Activated CD8-positive, alpha-beta memory T cell treated with anti-CD3 and anti-CD28 coated beads, Interleukin-2, amount 10 ng/mL, durations not matched to agents 7 days and 5 days (primary cell): ENCODE results near the gene SLC6A20. TPM values are rescaled to one million over a fixed set of nuclear protein-coding genes. Genes with fewer than 3 reads are reported as not detected.

ENCODE experiments used
- ATAC-seq: fragments of 150-1000 bp; cut with Tn5 transposase; one replicate; pipeline ENCODE4 v1.10.0; 2021; ENCODE audit warnings: moderate library complexity
- CTCF ChIA-PET: fragments of 350-600 bp; sonication (Branson Sonifier 250); formaldehyde crosslinking; loops from one replicate; lab custom pipeline; 2021; ENCODE audit warnings: antibody characterized with exemption; lab: Charles Lee
- DNase-seq: peaks from one replicate; pipeline ENCODE4 v3.0.0-alpha.2; 2020
- H3K27ac Mint-ChIP-seq: one replicate; pipeline ENCODE4 v1.8.0; 2021; ENCODE audit warnings: mild to moderate bottlenecking, mixed read lengths
- H3K27me3 Mint-ChIP-seq: one replicate; pipeline ENCODE4 v1.8.0; 2021; ENCODE audit warnings: mixed read lengths
- H3K36me3 Mint-ChIP-seq: one replicate; pipeline ENCODE4 v1.8.0; 2021; ENCODE audit warnings: mild to moderate bottlenecking, mixed read lengths
- H3K4me1 Mint-ChIP-seq: one replicate; pipeline ENCODE4 v1.8.0; 2021; ENCODE audit warnings: mixed read lengths
- H3K4me3 Mint-ChIP-seq: one replicate; pipeline ENCODE4 v1.8.0; 2021; ENCODE audit warnings: mild to moderate bottlenecking, moderate library complexity, mixed read lengths
- H3K9me3 Mint-ChIP-seq: one replicate; pipeline ENCODE4 v1.8.0; 2022; ENCODE audit warnings: low read depth, mixed read lengths
- total RNA-seq, 2 experiments: library from RNA; stranded (reverse); gene quantifications; one replicate each; pipeline ENCODE4 v1.2.3, GENCODE V29; 2021

SLC6A20 gene
- total RNA-seq, 2 experiments from 2014 or later, result 0.05 TPM; not detected in 1

DNA sequence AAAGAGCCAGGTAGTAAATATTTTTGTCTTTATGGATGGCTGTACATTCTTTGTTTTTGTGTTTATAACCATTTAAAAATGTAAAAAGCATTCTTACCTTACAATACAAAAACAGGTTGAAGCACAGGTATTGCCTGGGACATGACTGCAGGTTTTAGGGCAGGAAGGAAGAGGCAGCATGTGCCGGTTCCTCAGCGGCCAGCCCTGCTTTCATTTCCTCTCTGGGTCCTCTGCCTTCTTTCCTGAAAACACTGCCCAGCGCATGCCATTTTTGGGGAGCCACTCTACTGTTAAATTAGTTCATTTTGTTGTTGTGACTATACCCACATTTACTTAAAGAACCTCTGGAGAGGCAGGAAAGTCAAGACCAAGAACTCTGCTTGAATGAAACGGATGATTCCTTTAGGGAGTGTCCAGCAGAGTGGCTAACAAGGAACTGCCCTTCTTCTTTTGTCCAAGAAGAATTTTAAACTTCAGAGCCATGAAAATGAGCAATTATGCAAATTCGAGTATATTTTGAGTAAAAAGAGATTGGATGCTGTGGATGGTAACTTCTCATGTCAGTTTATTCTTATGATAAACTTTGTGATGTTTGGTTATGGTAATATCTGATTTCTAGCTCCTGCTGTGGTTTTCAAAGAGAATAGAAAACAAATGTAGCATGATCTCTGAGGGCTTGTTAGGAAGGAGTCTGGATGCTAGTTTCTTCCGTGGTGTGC is 54.4 kb downstream of the SLC6A20 start:
- H3K4me1 Mint-ChIP-seq, result peaks cover 17% of the 10 kb centered on the region
- H3K4me3 Mint-ChIP-seq, result no peak overlapping the region
- H3K9me3 Mint-ChIP-seq, result no peaks in the 10 kb centered on the region
- ATAC-seq, result no peak
- H3K27me3 Mint-ChIP-seq, result no peaks in the 10 kb centered on the region
- CTCF ChIA-PET, result interaction anchor here (2.3 kb wide), 1 partner anchor 187 kb away, joined by 7 read pairs; no protein-coding TSS in a partner anchor
- peaks cover 56% of the 10 kb centered on the region for H3K36me3 Mint-ChIP-seq
- H3K27ac Mint-ChIP-seq, result peak overlapping the region; percentile 41
- no peak for DNase-seq

DNA sequence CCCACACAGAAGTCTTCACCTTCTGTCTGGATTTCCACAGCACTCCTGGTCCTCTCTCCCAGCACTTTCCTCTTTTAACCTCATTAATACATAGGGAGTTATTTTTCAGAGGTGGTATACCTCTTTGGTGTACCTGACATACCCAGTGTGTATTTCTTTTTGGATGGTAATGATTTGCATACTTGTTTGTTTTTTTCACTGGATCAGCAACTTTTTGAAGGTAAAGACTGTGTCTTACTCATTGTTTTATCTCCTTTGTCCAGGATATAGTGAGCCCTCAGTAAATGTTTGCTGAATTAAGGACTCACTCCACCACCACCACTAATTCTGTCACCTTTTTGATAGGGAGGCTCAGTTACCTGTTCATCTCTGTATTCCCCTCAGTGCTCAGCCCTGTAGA is 55.1 kb downstream of the SLC6A20 start:
- no peak for DNase-seq
- peaks cover 18% of the 10 kb centered on the region for H3K4me1 Mint-ChIP-seq
- no peak for ATAC-seq
- no peak overlapping the region for H3K4me3 Mint-ChIP-seq
- CTCF ChIA-PET, result no interaction called here
- no peaks in the 10 kb centered on the region for H3K9me3 Mint-ChIP-seq
- H3K27me3 Mint-ChIP-seq, result no peaks in the 10 kb centered on the region
- H3K27ac Mint-ChIP-seq, result peak overlapping the region; percentile 54
- peaks cover 59% of the 10 kb centered on the region for H3K36me3 Mint-ChIP-seq

DNA sequence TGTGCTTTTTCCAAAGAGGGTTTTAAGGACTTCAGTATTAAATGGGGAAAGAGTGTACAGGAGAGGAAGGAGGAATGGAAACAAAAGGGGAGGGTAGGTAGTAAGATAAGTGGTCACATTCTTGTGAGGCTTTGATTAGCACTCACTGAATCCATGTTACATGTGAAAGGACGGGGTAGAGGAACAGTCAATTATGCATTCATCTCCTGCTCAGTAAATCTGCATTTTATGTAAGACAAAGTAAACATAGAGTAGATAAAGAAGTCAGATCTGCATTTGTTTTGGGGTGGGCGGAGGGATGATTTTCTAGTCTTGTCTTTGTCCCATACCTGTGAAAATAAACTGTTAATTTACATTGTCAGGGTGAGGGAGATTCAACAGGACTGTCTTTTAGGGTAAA is 56.3 kb downstream of the SLC6A20 start:
- peak overlapping the region; percentile 40 for H3K27ac Mint-ChIP-seq
- CTCF ChIA-PET, result no interaction called here
- H3K27me3 Mint-ChIP-seq, result no peaks in the 10 kb centered on the region
- peaks cover 58% of the 10 kb centered on the region for H3K36me3 Mint-ChIP-seq
- ATAC-seq, result no peak
- DNase-seq, result no peak
- H3K9me3 Mint-ChIP-seq, result no peaks in the 10 kb centered on the region
- no peak overlapping the region for H3K4me3 Mint-ChIP-seq
- H3K4me1 Mint-ChIP-seq, result peaks cover 21% of the 10 kb centered on the region

DNA sequence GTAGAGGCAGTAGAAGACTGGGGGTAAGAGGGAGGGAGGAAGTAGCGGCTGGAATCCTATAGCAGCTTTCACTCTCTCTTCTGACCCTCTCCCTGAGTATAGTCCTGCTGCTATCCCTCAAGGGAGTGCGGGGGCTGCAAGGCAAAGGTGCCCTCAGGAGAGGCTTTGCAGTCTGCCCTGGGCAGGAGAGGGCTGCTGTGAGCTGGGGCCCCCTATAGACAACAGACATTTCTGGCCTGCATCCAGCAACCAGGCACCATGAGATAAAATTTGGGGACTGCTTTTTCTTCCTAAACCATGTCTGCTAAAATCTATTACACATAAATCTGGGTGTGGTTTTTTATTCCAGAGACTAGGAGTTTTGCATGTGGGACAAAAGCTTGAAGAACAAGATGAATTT is 59.1 kb downstream of the SLC6A20 start:
- CTCF ChIA-PET, result no interaction called here
- Mint-ChIP-seq H3K4me3 (no peak overlapping the region), H3K9me3 (no peaks in the 10 kb centered on the region), H3K36me3 (peaks cover 63% of the 10 kb centered on the region), H3K4me1 (peaks cover 17% of the 10 kb centered on the region), H3K27ac (no peak overlapping the region), H3K27me3 (no peaks in the 10 kb centered on the region)
- DNase-seq, result no peak
- no peak for ATAC-seq

DNA sequence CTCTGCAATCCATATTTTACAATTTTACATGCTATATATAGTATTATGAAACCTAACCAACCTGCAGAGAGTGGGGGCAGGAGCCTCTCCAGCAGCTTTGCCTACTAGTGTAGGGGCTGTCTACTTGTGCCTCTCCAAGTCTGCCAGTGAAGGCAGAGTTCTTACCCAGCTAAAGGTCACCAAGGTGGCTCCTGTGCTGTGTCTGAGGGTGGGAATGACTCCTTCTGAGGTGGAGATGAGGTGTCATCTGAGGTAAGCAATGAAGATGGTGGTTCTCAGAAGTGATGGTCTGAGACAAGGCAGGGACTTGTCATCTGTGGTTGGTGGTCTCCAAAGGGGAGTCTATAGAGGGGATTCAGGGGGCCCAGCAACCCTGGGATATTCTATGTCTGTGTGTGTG is 59.6 kb downstream of the SLC6A20 start:
- Mint-ChIP-seq H3K4me3 (no peak overlapping the region), H3K27me3 (no peaks in the 10 kb centered on the region), H3K9me3 (no peaks in the 10 kb centered on the region), H3K4me1 (peaks cover 12% of the 10 kb centered on the region), H3K27ac (no peak overlapping the region), H3K36me3 (peaks cover 61% of the 10 kb centered on the region)
- ATAC-seq, result no peak
- CTCF ChIA-PET, result no interaction called here
- no peak for DNase-seq

DNA sequence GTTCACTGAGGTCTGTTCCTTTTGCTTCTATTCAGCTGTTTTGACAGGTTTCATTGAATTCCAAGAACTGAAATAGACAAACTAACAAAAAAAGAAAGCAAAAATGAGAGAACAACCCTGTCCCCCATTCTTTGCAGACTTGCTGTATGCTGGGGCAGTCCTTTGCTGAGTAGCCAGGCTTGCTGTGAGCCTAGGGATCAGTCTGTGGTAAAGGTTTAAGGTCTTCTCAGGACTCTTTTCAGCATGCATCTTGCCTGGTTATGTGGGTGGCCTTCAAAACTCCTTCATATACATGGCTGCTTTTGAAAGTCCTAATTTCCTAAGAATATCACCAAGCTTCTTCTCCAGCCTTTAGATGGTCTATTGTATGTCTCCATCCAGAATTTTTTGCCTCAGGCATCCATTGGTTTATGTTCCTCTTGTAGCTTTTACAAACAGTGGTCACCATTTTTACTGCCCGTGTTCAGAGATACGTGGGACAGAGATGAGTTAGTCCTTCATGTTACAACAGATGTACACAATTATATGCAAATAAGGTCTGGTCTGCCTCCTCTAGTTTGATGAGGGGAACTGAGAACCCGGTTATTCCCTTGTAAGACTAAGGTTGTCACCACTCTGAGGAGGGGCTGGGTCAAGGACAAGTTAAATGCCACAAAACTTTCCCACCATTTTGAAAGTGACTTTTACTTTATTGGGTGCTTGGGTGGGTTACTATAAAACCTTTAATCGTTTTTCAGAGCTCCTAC is 65.8 kb downstream of the SLC6A20 start:
- Mint-ChIP-seq H3K9me3 (no peaks in the 10 kb centered on the region), H3K4me3 (no peak overlapping the region), H3K27ac (no peak overlapping the region), H3K27me3 (no peaks in the 10 kb centered on the region), H3K4me1 (peaks cover 4% of the 10 kb centered on the region), H3K36me3 (peaks cover 69% of the 10 kb centered on the region)
- CTCF ChIA-PET, result interaction anchor here (0.6 to 1.9 kb wide), 3 partner anchors 70 to 884 kb away, joined by 3 to 7 read pairs (median 4); no protein-coding TSS in a partner anchor
- DNase-seq (no peak), ATAC-seq (no peak)

DNA sequence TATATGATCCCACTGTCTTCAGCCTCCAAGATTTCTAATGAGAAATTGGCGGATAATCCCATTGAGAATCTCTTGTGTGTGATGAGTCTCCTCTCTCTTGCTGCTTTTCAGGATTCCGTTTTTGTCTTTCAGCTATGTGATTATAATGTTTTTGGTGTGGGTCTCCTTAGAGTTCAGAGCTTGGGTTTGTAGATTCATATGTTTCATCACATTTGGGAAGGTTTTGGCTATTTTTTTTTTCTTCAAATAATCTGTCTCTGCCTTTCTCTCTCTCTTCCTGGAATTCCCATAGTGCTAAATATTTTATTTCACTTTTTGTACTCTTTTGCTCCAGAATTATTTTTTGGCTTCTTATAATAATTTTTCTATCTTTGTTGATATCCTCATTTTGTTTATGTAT is 66.7 kb downstream of the SLC6A20 start:
- Mint-ChIP-seq H3K36me3 (peaks cover 68% of the 10 kb centered on the region), H3K4me1 (peaks cover 4% of the 10 kb centered on the region), H3K4me3 (no peak overlapping the region), H3K27me3 (no peaks in the 10 kb centered on the region), H3K9me3 (no peaks in the 10 kb centered on the region), H3K27ac (no peak overlapping the region)
- DNase-seq (no peak), ATAC-seq (no peak)
- CTCF ChIA-PET, result no interaction called here

DNA sequence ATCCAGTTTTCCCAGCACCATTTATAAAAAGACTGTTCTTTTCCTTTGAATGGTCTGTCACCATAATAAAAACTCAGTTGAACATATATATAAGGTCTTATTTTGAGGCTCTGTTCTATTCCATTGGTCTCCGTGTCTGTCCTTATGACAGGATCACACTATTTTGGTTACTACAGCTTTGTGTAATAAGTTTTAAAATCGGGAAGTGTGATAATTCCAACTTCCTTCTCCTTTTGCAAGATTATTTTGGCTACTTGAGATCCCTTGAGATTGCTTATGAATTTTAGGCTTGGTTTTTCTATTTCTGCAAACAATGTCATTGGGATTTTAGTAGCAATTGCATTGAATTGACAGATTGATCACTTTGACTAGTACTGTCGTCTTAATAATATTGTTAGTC is 71.4 kb downstream of the SLC6A20 start:
- Mint-ChIP-seq H3K27me3 (no peaks in the 10 kb centered on the region), H3K9me3 (no peaks in the 10 kb centered on the region), H3K4me1 (peaks cover 2% of the 10 kb centered on the region), H3K4me3 (no peak overlapping the region), H3K36me3 (peaks cover 62% of the 10 kb centered on the region), H3K27ac (no peak overlapping the region)
- ATAC-seq (no peak), DNase-seq (no peak)
- CTCF ChIA-PET, result interaction anchor here (1.0 kb wide), 1 partner anchor 9 kb away, joined by 3 read pairs; no protein-coding TSS in a partner anchor

DNA sequence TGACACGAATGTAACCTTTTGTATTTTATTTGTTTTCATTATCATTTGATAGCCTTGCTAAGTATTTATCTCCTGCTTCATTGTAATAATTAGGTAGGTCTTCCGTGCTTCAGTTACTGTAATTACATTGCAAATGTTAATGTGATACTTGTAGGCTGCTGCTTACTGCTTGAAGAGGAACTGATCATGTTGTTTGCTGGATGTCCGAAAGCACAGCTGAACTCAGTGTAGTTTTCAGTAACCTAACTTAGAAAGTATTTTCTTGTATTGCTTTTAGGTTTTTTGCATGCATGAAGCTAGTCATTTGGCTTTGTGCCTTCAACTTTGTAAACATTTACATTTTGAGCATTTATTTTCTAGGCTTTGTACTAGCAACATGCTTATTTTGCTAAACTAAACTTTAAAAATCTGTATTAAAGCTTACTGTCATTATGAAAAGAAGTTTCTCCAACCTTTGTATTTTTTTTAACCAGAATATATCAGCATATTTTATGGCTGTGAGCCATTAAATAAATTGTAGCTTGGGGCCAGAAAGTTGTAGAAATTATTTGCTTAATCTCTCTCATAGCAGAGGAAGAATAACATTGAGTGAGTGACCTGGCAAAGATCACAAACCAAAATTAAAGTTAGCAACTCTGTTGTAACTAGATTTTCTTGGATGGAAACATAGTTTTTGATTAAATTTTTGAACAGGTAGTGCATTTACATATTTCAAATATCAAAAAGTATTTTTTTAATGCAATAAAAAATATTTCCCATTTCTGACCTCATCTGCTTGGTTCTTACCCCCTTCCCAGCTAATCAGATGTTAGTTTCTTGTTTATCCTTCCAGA is 76.5 kb downstream of the SLC6A20 start:
- ATAC-seq (no peak), DNase-seq (no peak)
- H3K27me3 Mint-ChIP-seq, result no peaks in the 10 kb centered on the region
- no peak overlapping the region for H3K27ac Mint-ChIP-seq
- no peak overlapping the region for H3K4me3 Mint-ChIP-seq
- peaks cover 1% of the 10 kb centered on the region for H3K4me1 Mint-ChIP-seq
- peaks cover 46% of the 10 kb centered on the region for H3K36me3 Mint-ChIP-seq
- H3K9me3 Mint-ChIP-seq, result no peaks in the 10 kb centered on the region
- CTCF ChIA-PET, result no interaction called here

DNA sequence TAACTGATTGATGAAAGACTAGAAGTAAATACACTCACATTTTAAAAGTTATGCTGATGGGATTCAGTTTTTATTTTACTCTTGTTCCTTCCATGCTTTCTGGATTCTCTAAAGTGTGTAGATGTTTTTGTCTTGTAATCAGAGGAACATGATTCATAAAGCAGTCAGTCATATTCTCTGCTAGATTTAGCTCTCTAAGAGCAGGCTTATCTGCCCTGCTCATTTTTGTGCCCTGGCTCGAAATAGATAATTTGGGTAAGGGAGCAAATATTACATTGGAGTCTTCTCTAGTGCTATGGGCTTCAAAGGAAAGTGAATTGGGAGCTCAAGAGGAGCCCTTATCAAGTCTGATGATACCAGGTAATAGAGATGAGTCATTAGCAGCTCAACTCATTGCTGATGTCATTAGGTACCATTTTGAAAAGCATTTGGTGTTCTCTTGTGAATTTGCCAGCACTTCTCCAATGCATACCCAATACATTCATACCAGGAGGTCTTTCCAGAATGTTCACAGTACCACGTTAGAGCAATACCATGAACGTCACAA is 79.5 kb downstream of the SLC6A20 start:
- Mint-ChIP-seq H3K4me3 (no peak overlapping the region), H3K4me1 (peaks cover 4% of the 10 kb centered on the region), H3K9me3 (no peaks in the 10 kb centered on the region), H3K36me3 (peaks cover 34% of the 10 kb centered on the region), H3K27me3 (no peaks in the 10 kb centered on the region), H3K27ac (no peak overlapping the region)
- CTCF ChIA-PET, result interaction anchor here (0.6 kb wide), 1 partner anchor 57 kb away, joined by 4 read pairs; no protein-coding TSS in a partner anchor
- no peak for ATAC-seq
- DNase-seq, result no peak

DNA sequence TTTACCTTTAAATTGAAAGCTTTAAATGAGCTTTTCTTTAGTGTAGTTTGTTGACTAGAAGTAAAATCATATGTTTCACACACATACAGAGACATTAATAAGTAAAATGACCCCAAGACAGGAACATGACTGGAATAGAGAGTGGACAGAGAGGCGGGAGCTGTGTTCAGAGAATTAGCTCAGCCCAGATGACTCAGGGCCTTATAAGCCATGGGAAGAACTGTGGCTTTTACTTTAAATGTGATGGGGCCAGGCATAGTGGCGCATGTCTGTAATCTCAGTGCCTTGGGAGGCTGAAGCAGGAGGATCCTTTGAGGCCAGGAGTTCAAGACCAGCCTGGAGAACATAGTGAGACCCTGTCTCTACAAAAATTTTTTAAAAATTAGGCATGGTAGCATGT is 80.4 kb downstream of the SLC6A20 start:
- peaks cover 39% of the 10 kb centered on the region for H3K36me3 Mint-ChIP-seq

DNA sequence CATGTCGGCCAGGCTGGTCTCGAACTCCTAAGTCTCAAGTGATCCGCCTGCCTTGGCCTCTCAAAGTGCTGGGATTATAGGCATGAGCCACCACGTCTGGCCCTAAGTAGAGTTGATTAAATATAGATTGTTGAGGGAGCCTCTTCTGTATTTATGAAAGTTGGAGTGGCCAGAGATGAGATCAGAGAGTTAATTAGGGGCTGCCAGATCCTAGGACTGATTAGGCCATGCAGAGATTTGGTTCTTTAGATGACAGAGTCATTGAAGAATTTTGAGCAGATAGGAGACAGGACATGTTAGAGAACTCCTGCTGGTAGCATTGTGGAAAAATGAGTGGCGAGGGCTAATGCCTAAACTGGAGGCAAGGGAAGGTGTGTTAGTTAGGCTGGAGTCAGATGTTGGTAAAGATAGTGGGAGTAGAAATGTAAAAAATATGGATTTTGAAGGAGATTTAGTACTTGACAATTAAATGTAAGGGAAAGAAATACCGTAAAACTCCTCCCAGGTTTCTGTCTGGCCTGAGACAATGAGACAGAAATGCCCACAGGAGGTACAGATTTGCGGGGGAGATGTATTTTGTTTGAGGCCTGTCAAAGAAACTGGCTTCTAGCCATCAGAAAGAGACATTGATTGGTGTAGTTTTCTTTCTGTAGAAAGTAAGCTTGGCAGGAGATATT is 83.8 kb downstream of the SLC6A20 start:
- H3K4me1 Mint-ChIP-seq, result peaks cover 9% of the 10 kb centered on the region
- CTCF ChIA-PET, result no interaction called here

More for the DNA sequence above, 80.4 kb downstream of the SLC6A20 start:
- CTCF ChIA-PET, result interaction anchor here (1.2 kb wide), 1 partner anchor 12 kb away, joined by 7 read pairs; no protein-coding TSS in a partner anchor
- Mint-ChIP-seq H3K9me3 (no peaks in the 10 kb centered on the region), H3K4me1 (peaks cover 9% of the 10 kb centered on the region), H3K27me3 (no peaks in the 10 kb centered on the region), H3K27ac (no peak overlapping the region), H3K4me3 (no peak overlapping the region)
- DNase-seq, result no peak
- no peak for ATAC-seq

More for the DNA sequence above, 83.8 kb downstream of the SLC6A20 start:
- Mint-ChIP-seq H3K36me3 (peaks cover 53% of the 10 kb centered on the region), H3K4me3 (no peak overlapping the region), H3K27ac (no peak overlapping the region), H3K27me3 (no peaks in the 10 kb centered on the region), H3K9me3 (no peaks in the 10 kb centered on the region)
- ATAC-seq (no peak), DNase-seq (no peak)
